Mammary epithelial cell (primary cell): ENCODE measurements around the gene RASA1.

Experiments
- EZH2 ChIP-seq: IDR thresholded peaks from 2 replicates; pipeline ENCODE4 v1.6.1; 2012; ENCODE audit warnings: low read length, inconsistent platforms, borderline replicate concordance
- TF ChIP-seq, protein P1 (sequence below), 2 donors: IDR thresholded peaks in 1 of 2; conservative IDR thresholded peaks in 1 of 2; 2 replicates each; pipeline ENCODE4 v1.5.1; 2011 to 2012; ENCODE audit warnings: inconsistent platforms in 2 of 2, low read length in 2 of 2, mild to moderate bottlenecking in 2 of 2, control low read depth in 1 of 2, low read depth in 1 of 2; ENCODE audit not compliant: insufficient read depth in 1 of 2; ENCODE audit errors: extremely low read depth in 1 of 2

DNA sequence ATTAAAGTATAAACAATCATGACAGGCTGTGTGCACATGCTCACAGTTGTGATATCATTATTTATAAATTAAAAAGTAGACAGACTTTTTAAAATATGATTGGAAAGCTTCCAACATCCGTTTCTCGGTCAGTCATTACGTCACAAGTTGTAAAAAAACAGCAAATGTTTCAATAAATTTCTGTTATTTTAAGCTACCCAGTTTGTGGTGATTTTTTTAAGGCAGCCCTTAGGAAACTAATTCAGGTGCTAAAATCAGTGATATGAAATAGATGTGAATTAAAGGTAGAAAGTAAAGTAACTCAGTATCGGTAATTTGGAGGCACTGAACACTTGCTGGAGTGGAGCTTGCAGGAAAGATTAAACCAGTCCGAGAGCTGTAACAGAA is 143.9 kb downstream of the RASA1 start:
- TF ChIP-seq, protein P1, sequence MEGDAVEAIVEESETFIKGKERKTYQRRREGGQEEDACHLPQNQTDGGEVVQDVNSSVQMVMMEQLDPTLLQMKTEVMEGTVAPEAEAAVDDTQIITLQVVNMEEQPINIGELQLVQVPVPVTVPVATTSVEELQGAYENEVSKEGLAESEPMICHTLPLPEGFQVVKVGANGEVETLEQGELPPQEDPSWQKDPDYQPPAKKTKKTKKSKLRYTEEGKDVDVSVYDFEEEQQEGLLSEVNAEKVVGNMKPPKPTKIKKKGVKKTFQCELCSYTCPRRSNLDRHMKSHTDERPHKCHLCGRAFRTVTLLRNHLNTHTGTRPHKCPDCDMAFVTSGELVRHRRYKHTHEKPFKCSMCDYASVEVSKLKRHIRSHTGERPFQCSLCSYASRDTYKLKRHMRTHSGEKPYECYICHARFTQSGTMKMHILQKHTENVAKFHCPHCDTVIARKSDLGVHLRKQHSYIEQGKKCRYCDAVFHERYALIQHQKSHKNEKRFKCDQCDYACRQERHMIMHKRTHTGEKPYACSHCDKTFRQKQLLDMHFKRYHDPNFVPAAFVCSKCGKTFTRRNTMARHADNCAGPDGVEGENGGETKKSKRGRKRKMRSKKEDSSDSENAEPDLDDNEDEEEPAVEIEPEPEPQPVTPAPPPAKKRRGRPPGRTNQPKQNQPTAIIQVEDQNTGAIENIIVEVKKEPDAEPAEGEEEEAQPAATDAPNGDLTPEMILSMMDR (conservative IDR thresholded peaks at IDR 0.05 in 1 of 2, IDR thresholded peaks at IDR 0.05 in 1 of 2; ENCODE audit: extremely low read depth in 1 of 2, insufficient read depth in 1 of 2, low read depth in 1 of 2, low read length in 2 of 2) = no peak
- no peak for TF ChIP-seq EZH2
